NCI-H2171 treated with DMSO at 0.1 percent for 48 hours (cell line): ENCODE results near the gene SPATA7.

Experiments used
- DNase-seq: peaks from one replicate; lab custom pipeline; 2025; lab: John Stamatoyannopoulos, UW

The SPATA7 gene

GRCh38 chr14:88482524-88482923 is 97.1 kb downstream of the SPATA7 start:
- no peak for DNase-seq
